Caki2 (cell line): ENCODE results near the gene RGS11. TPM values are rescaled to one million over a fixed set of nuclear protein-coding genes. Genes with fewer than 3 reads are reported as not detected.

Experiments
- total RNA-seq: library from RNA; depleted of rRNA; stranded (reverse); fragments of >200 nt; shearing (Covaris generic); gene quantifications from 2 replicates; pipeline ENCODE4 v1.2.3, GENCODE V29; 2014; ENCODE audit warnings: low replicate concordance; rRNA removed

The RGS11 gene
- total RNA-seq, 1 experiment from 2014 or later: 3.6 TPM

Other genes with a start within 250 kb of the RGS11 start
- gene POLR3K, start 222.3 kb downstream of the RGS11 start, total RNA-seq: 32.3 and 39.8 TPM in 2 replicates
- 63.4 and 83.6 TPM in 2 replicates for gene SNRNP25, start 222.1 kb downstream of the RGS11 start, total RNA-seq
- 11.8 and 19.5 TPM in 2 replicates for gene RHBDF1, start 203.3 kb downstream of the RGS11 start, total RNA-seq
- 387 and 416 TPM in 2 replicates for gene MPG, start 197.7 kb downstream of the RGS11 start, total RNA-seq
- 7.9 and 12.4 TPM in 2 replicates for gene NPRL3, start 137.3 kb downstream of the RGS11 start, total RNA-seq
- not detected in 2 replicates for gene HBZ, start 123.3 kb downstream of the RGS11 start, total RNA-seq
- not detected in 2 replicates for gene HBM, start 110.0 kb downstream of the RGS11 start, total RNA-seq
- not detected in 2 replicates for gene HBA2, start 103.1 kb downstream of the RGS11 start, total RNA-seq
- gene HBA1, start 99.3 kb downstream of the RGS11 start, total RNA-seq: not detected in 2 replicates
- not detected in 2 replicates for gene HBQ1, start 95.5 kb downstream of the RGS11 start, total RNA-seq
- 30.2 and 32.7 TPM in 2 replicates for gene LUC7L, start 46.5 kb downstream of the RGS11 start, total RNA-seq
- 168 and 231 TPM in 2 replicates for gene FAM234A, start 41.1 kb downstream of the RGS11 start, total RNA-seq
- not detected in 2 replicates for gene ARHGDIG, start 4.6 kb upstream of the RGS11 start, total RNA-seq
- 0.74 TPM in 1 of 2 replicates, not detected in the other for gene PDIA2, start 7.2 kb upstream of the RGS11 start, total RNA-seq
- 82.2 and 84.5 TPM in 2 replicates for gene AXIN1, start 76.8 kb upstream of the RGS11 start, total RNA-seq
- 320 and 357 TPM in 2 replicates for gene MRPL28, start 94.6 kb upstream of the RGS11 start, total RNA-seq
- gene PGAP6, start 106.0 kb upstream of the RGS11 start, total RNA-seq: 100.0 and 111 TPM in 2 replicates
- gene NME4, start 121.3 kb upstream of the RGS11 start, total RNA-seq: 42.0 and 59.6 TPM in 2 replicates
- 9.8 and 33.7 TPM in 2 replicates for gene DECR2, start 125.9 kb upstream of the RGS11 start, total RNA-seq
- gene RAB11FIP3, start 149.7 kb upstream of the RGS11 start, total RNA-seq: 37.5 and 77.1 TPM in 2 replicates